DOHH2 (cell line): ENCODE measurements around the gene TMEM131.

Experiments
- H3F3A ChIP-seq: fragments of 200-600 bp; sonication (generic), shearing (Covaris generic); 2 replicates; pipeline ENCODE4 v1.6.0; 2016; ENCODE audit warnings: antibody characterized with exemption, mild to moderate bottlenecking; ENCODE audit not compliant: control insufficient read depth, insufficient read depth
- H3K27ac ChIP-seq: fragments of 200-600 bp; sonication (generic); 2 replicates; pipeline ENCODE4 v1.5.1; 2014; ENCODE audit warnings: low read depth, mild to moderate bottlenecking, low read length, moderate library complexity
- H3K27me3 ChIP-seq: fragments of 200-600 bp; sonication (generic); 2 replicates; pipeline ENCODE4 v1.6.1; 2014; ENCODE audit warnings: mild to moderate bottlenecking, low read length, mixed read lengths; ENCODE audit not compliant: control insufficient read depth
- H3K36me3 ChIP-seq: fragments of 200-600 bp; sonication (generic); 2 replicates; pipeline ENCODE4 v1.6.1; 2014; ENCODE audit warnings: mild to moderate bottlenecking, low read length, moderate library complexity, mixed read lengths; ENCODE audit not compliant: control insufficient read depth
- H3K4me1 ChIP-seq: fragments of 200-600 bp; sonication (generic); 2 replicates; pipeline ENCODE4 v1.6.1; 2014; ENCODE audit warnings: mild to moderate bottlenecking, low read length, mixed read lengths; ENCODE audit not compliant: control insufficient read depth
- H3K4me2 ChIP-seq: fragments of 200-600 bp; sonication (generic); 2 replicates; pipeline ENCODE4 v1.6.0; 2014; ENCODE audit warnings: mild to moderate bottlenecking, low read length, moderate library complexity
- H3K4me3 ChIP-seq: fragments of 200-600 bp; sonication (generic); 2 replicates; pipeline ENCODE4 v1.5.1; 2014; ENCODE audit warnings: mild to moderate bottlenecking, low read length, mixed read lengths
- H3K79me2 ChIP-seq: fragments of 200-600 bp; sonication (generic); 2 replicates; pipeline ENCODE4 v1.6.1; 2014; ENCODE audit warnings: mild to moderate bottlenecking, low read length, mixed read lengths; ENCODE audit not compliant: control insufficient read depth
- H3K9me2 ChIP-seq: fragments of 200-600 bp; sonication (generic); replicated peaks from 2 replicates; pipeline ENCODE4 v1.6.1; 2014; ENCODE audit warnings: mild to moderate bottlenecking, low read length, mixed read lengths; ENCODE audit not compliant: control insufficient read depth
- H3K9me3 ChIP-seq: fragments of 200-600 bp; sonication (generic); 2 replicates; pipeline ENCODE4 v1.6.1; 2014; ENCODE audit warnings: antibody characterized with exemption, low read length, mixed read lengths; ENCODE audit not compliant: control insufficient read depth, insufficient read depth
- H4K20me1 ChIP-seq: fragments of 200-600 bp; sonication (generic); 2 replicates; pipeline ENCODE4 v1.6.0; 2014; ENCODE audit warnings: low read depth, mild to moderate bottlenecking, antibody characterized with exemption, low read length, moderate library complexity; ENCODE audit not compliant: control insufficient read depth, insufficient read depth
- CTCF ChIP-seq: fragments of 200-600 bp; sonication (generic); IDR thresholded peaks from one replicate; pipeline ENCODE4 v1.5.1; 2014; ENCODE audit warnings: antibody characterized with exemption, mild to moderate bottlenecking, low read depth, low read length; ENCODE audit not compliant: poor library complexity, severe bottlenecking
- EZH2phosphoT487 ChIP-seq: fragments of 200-600 bp; sonication (generic); IDR thresholded peaks from 2 replicates; pipeline ENCODE4 v1.6.1; 2017; ENCODE audit warnings: borderline replicate concordance, mild to moderate bottlenecking, antibody characterized with exemption, low read length, moderate library complexity, mixed read lengths

Gene TMEM131

GRCh38 chr2:98004047-98004446, 8.3 kb upstream of the TMEM131 start:
- H3K4me3 ChIP-seq = no peak overlapping the region
- no peaks in the 10 kb centered on the region for H3K9me3 ChIP-seq
- H4K20me1 ChIP-seq = no peaks in the 10 kb centered on the region
- no peaks in the 10 kb centered on the region for H3K36me3 ChIP-seq
- H3K4me1 ChIP-seq = peaks cover 15% of the 10 kb centered on the region
- no peaks in the 10 kb centered on the region for H3K27me3 ChIP-seq
- TF ChIP-seq EZH2phosphoT487 (no peak), CTCF (no peak)
- H3K27ac ChIP-seq = no peak overlapping the region
- no peaks in the 10 kb centered on the region for H3K79me2 ChIP-seq
- H3K4me2 ChIP-seq = no peak overlapping the region
- no peaks in the 10 kb centered on the region for H3F3A ChIP-seq
- no peaks in the 10 kb centered on the region for H3K9me2 ChIP-seq

GRCh38 chr2:97999536-97999935, 3.8 kb upstream of the TMEM131 start:
- H3K4me2 ChIP-seq = no peak overlapping the region
- H3K4me1 ChIP-seq = peaks cover 12% of the 10 kb centered on the region
- H3K79me2 ChIP-seq = peaks cover 8% of the 10 kb centered on the region
- H4K20me1 ChIP-seq = no peaks in the 10 kb centered on the region
- H3K9me3 ChIP-seq = no peaks in the 10 kb centered on the region
- H3K27me3 ChIP-seq = no peaks in the 10 kb centered on the region
- peaks cover 5% of the 10 kb centered on the region for H3F3A ChIP-seq
- H3K9me2 ChIP-seq = no peaks in the 10 kb centered on the region
- peaks cover 3% of the 10 kb centered on the region for H3K36me3 ChIP-seq
- H3K27ac ChIP-seq = no peak overlapping the region
- no peak for TF ChIP-seq EZH2phosphoT487
- H3K4me3 ChIP-seq = no peak overlapping the region

- no peaks in the 10 kb centered on the region for H4K20me1 ChIP-seq
- H3F3A ChIP-seq = peaks cover 11% of the 10 kb centered on the region
- TF ChIP-seq CTCF = no peak
- no peak for TF ChIP-seq EZH2phosphoT487
- no peak overlapping the region for H3K27ac ChIP-seq
- no peaks in the 10 kb centered on the region for H3K9me3 ChIP-seq
- peaks cover 13% of the 10 kb centered on the region for H3K4me1 ChIP-seq
- no peaks in the 10 kb centered on the region for H3K9me2 ChIP-seq
- peaks cover 18% of the 10 kb centered on the region for H3K79me2 ChIP-seq
- peaks cover 13% of the 10 kb centered on the region for H3K36me3 ChIP-seq
- no peak overlapping the region for H3K4me3 ChIP-seq
- no peaks in the 10 kb centered on the region for H3K27me3 ChIP-seq
- H3K4me2 ChIP-seq = no peak overlapping the region
Measured at GRCh38 chr2:97998431-97999005, 2.8 kb upstream of the TMEM131 start.

- Histone ChIP-seq H3K9me2 (no peaks in the 10 kb centered on the region), H3K27ac (no peak overlapping the region), H3K4me3 (no peak overlapping the region), H3K27me3 (no peaks in the 10 kb centered on the region), H3K79me2 (peaks cover 25% of the 10 kb centered on the region), H3F3A (peaks cover 11% of the 10 kb centered on the region), H3K4me1 (peaks cover 19% of the 10 kb centered on the region), H3K9me3 (no peaks in the 10 kb centered on the region), H3K36me3 (peaks cover 19% of the 10 kb centered on the region), H3K4me2 (no peak overlapping the region), H4K20me1 (no peaks in the 10 kb centered on the region)
- TF ChIP-seq EZH2phosphoT487 (no peak), CTCF (no peak)
Measured at GRCh38 chr2:97997784-97998392, 2.1 kb upstream of the TMEM131 start.
